IPS-20b (cell line): ENCODE results near the gene SERPINB11.

Source experiments
- H3K27ac ChIP-seq: one replicate; pipeline ENCODE4 v1.5.1; 2013; ENCODE audit warnings: low read length
- H3K27me3 ChIP-seq: 2 replicates; pipeline ENCODE4 v1.6.1; 2013; ENCODE audit warnings: mild to moderate bottlenecking, low read length, inconsistent platforms; ENCODE audit not compliant: insufficient read depth
- H3K36me3 ChIP-seq: 2 replicates; pipeline ENCODE4 v1.6.1; 2013; ENCODE audit warnings: low read depth, mild to moderate bottlenecking, inconsistent platforms, low read length, moderate library complexity; ENCODE audit not compliant: insufficient read depth
- H3K4me1 ChIP-seq: 2 replicates; pipeline ENCODE4 v1.6.1; 2013; ENCODE audit warnings: mild to moderate bottlenecking, control low read depth, inconsistent platforms, low read length, moderate library complexity; ENCODE audit not compliant: insufficient read depth
- H3K4me3 ChIP-seq: 2 replicates; pipeline ENCODE4 v1.5.1; 2013; ENCODE audit warnings: mild to moderate bottlenecking, low read length, inconsistent platforms
- H3K9ac ChIP-seq: 2 replicates; pipeline ENCODE4 v1.6.1; 2013; ENCODE audit warnings: low read depth, mild to moderate bottlenecking, inconsistent platforms, low read length, moderate library complexity
- H3K9me3 ChIP-seq: 2 replicates; pipeline ENCODE4 v1.6.1; 2013; ENCODE audit warnings: mild to moderate bottlenecking, low read depth, low read length, inconsistent platforms; ENCODE audit not compliant: insufficient read depth

SERPINB11 gene

DNA sequence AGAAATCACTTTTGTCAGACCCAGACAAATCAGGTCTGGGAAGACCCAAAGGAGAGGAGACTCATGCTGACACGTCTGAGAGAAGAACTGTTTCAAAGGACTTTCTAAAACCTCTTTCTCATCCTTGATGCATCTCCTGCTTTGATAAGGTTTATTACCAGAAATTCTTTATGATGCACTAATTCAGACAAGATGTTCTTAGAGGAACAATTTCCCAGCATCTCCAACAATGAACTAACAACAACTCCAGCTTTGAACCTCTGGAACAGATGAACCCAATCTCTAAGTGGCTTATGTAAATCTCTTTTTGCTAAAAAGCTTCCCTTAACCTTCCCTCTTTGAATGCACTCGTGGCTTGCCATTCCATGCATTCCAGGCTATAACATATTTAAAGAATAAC lies 15.9 kb upstream of the SERPINB11 start:
- Histone ChIP-seq H3K27me3 (no peaks in the 10 kb centered on the region), H3K27ac (no peak overlapping the region), H3K9me3 (peaks cover 2% of the 10 kb centered on the region; the same call in 1 of the 2 replicates), H3K4me1 (peaks cover 17% of the 10 kb centered on the region), H3K4me3 (no peak overlapping the region), H3K9ac (no peak overlapping the region), H3K36me3 (no peaks in the 10 kb centered on the region)

DNA sequence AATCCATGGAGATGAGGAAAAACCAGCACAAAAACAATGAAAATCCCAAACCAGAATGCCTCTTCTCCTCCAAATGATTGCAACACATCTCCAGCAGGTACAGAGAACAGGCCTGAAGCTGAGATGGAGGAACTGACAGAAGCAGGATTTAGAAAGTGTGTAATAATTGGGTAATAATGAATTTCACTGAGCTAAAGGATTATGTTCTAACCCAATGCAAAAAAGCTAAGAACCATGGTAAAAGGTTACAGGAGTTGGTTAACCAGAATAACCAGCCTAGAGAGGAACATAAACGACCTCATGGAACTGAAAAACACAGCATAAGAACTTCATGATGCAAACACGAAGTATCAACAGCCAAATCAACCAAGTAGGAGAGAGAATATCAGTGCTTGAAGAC lies 13.7 kb upstream of the SERPINB11 start:
- no peak overlapping the region for H3K4me3 ChIP-seq
- no peak overlapping the region for H3K9ac ChIP-seq
- peaks cover 7% of the 10 kb centered on the region for H3K4me1 ChIP-seq
- H3K36me3 ChIP-seq = no peaks in the 10 kb centered on the region
- H3K27ac ChIP-seq = no peak overlapping the region
- H3K9me3 ChIP-seq = peaks cover 2% of the 10 kb centered on the region; the same call in 1 of the 2 replicates
- H3K27me3 ChIP-seq = no peaks in the 10 kb centered on the region

DNA sequence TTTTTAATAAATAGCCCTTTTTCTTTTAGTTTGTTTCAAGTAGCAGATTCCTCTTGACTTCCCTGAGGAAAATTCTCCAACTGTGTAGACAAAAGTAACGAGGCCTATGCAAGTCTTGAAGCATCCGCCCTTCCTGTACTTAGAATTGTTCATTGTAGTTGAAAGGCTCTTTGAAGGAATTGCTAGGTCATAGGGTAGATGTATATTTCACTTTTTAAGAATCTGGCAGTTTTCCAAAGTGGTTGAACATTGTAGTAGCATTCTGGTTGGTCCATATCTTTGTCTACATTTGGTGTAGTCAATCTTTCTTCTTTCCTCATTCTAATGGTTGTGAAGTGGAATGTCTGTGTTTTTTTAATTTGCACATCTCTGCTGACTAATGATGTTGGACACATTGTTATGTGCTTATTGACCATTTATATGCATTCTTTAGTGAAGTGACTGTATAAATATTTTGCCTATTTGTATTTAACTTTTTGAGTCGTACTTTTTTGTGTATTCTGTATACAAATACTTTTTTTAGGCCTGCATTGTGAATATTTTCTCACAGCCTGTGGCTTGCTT lies 5.6 kb upstream of the SERPINB11 start:
- no peak overlapping the region for H3K9ac ChIP-seq
- no peaks in the 10 kb centered on the region for H3K27me3 ChIP-seq
- H3K27ac ChIP-seq = no peak overlapping the region
- H3K36me3 ChIP-seq = no peaks in the 10 kb centered on the region
- H3K4me1 ChIP-seq = no peaks in the 10 kb centered on the region
- no peak overlapping the region for H3K4me3 ChIP-seq
- H3K9me3 ChIP-seq = no peaks in the 10 kb centered on the region

- no peak overlapping the region for H3K27ac ChIP-seq
- H3K36me3 ChIP-seq = no peaks in the 10 kb centered on the region
- H3K4me3 ChIP-seq = no peak overlapping the region
- no peaks in the 10 kb centered on the region for H3K9me3 ChIP-seq
- H3K27me3 ChIP-seq = no peaks in the 10 kb centered on the region
- H3K4me1 ChIP-seq = no peaks in the 10 kb centered on the region
- no peak overlapping the region for H3K9ac ChIP-seq
These were observed 2.3 kb upstream of the SERPINB11 start for GRCh38 chr18:63700501-63700900.

DNA sequence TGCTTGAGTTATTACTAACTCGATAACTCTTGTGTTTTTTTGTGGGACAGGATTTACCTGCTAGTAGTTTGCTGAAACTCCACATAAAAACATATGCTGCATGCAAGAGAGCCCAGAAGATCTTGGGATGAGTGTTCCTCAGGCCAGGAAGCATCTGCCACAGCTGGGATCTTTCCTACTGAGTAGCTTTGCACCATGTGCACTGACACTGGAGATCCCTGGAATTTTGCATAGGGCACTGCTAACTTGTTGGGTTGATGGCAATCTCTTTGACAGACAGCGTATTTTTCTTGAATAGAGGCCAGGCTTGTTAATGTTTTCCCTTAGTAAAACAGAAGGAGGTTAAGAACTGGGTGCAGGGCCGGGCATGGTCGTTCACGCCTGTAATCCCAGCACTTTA lies 808 bp upstream of the SERPINB11 start:
- no peak overlapping the region for H3K27ac ChIP-seq
- no peak overlapping the region for H3K9ac ChIP-seq
- H3K9me3 ChIP-seq = no peaks in the 10 kb centered on the region
- no peaks in the 10 kb centered on the region for H3K4me1 ChIP-seq
- no peaks in the 10 kb centered on the region for H3K27me3 ChIP-seq
- H3K36me3 ChIP-seq = no peaks in the 10 kb centered on the region
- no peak overlapping the region for H3K4me3 ChIP-seq

- Histone ChIP-seq H3K27ac (no peak overlapping the region), H3K27me3 (no peaks in the 10 kb centered on the region), H3K36me3 (no peaks in the 10 kb centered on the region), H3K4me1 (no peaks in the 10 kb centered on the region), H3K9ac (no peak overlapping the region), H3K4me3 (no peak overlapping the region), H3K9me3 (no peaks in the 10 kb centered on the region; the same call in 1 of the 2 replicates)
These were observed 2.6 kb downstream of the SERPINB11 start for GRCh38 chr18:63705401-63705800.

DNA sequence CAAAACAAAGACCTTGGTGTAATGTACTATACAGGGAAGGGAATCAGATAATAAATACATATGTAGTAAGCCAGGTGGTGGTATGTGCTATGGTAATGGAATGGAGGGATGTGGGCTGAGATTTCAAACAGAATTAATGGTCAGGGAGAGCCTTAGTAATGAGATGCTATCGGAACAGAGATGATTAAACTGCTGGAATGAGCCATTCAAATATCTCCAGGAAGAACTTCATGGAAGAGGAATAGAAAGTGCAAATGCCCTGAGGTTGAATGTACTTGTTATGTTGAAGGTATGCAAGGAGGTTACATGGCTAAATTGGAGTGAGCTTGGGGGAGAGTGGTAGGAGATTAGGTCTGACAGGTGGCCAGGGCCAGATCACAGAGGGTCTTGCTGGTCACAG lies 5.1 kb downstream of the SERPINB11 start:
- Histone ChIP-seq H3K9ac (no peak overlapping the region), H3K27me3 (no peaks in the 10 kb centered on the region), H3K9me3 (peaks cover 2% of the 10 kb centered on the region), H3K4me1 (no peaks in the 10 kb centered on the region), H3K36me3 (no peaks in the 10 kb centered on the region), H3K27ac (no peak overlapping the region), H3K4me3 (no peak overlapping the region)

GRCh38 chr18:63708650-63709049 lies 5.9 kb downstream of the SERPINB11 start:
- Histone ChIP-seq H3K9me3 (peaks cover 10% of the 10 kb centered on the region), H3K9ac (no peak overlapping the region), H3K27me3 (no peaks in the 10 kb centered on the region), H3K27ac (no peak overlapping the region), H3K4me3 (no peak overlapping the region), H3K36me3 (no peaks in the 10 kb centered on the region), H3K4me1 (no peaks in the 10 kb centered on the region)

DNA sequence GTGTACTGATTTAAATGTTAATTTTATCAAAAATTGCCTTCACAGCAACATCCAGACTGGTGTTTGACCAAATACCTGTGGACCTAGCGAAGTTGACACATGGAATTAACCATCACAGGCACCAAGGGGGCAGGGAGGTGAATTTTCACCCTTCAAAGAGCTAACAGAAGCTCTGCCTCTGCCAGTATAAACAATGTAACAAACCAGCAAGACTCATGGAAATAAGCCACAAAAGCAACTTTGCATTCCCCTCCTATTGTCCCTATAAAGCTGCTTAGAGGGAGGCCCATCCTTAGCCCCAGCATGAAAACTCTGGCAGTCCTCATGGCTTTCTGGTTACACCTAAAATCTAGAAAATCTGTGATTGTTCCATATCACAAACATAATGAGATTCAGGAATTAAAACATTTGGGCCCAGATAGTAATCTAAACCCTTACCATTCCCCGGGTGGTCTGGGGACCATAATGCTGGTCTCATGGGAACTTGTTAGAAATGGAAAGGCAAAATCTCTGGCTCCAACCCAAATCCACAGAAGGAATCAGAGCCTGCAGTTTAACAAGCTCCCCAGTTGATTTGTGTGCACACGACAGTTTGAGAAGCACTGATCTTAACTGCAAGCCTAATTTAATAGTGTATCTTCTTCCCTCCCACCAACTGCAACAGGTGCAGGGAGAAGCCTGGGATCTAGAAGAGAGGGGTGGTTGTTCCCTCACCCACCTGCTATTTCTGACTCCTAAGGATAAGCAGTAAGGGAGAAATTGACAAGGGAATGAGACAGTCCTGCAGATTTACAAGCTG lies 23.1 kb downstream of the SERPINB11 start:
- Histone ChIP-seq H3K9ac (no peak overlapping the region), H3K27me3 (no peaks in the 10 kb centered on the region), H3K4me1 (no peaks in the 10 kb centered on the region; the same call in 1 of the 2 replicates), H3K4me3 (no peak overlapping the region), H3K36me3 (no peaks in the 10 kb centered on the region), H3K27ac (no peak overlapping the region), H3K9me3 (no peaks in the 10 kb centered on the region)

- Histone ChIP-seq H3K4me3 (no peak overlapping the region), H3K9me3 (no peaks in the 10 kb centered on the region), H3K4me1 (no peaks in the 10 kb centered on the region; the same call in 1 of the 2 replicates), H3K27me3 (no peaks in the 10 kb centered on the region), H3K36me3 (no peaks in the 10 kb centered on the region), H3K27ac (no peak overlapping the region), H3K9ac (no peak overlapping the region)
These were observed 28.0 kb downstream of the SERPINB11 start for GRCh38 chr18:63730773-63731172.

DNA sequence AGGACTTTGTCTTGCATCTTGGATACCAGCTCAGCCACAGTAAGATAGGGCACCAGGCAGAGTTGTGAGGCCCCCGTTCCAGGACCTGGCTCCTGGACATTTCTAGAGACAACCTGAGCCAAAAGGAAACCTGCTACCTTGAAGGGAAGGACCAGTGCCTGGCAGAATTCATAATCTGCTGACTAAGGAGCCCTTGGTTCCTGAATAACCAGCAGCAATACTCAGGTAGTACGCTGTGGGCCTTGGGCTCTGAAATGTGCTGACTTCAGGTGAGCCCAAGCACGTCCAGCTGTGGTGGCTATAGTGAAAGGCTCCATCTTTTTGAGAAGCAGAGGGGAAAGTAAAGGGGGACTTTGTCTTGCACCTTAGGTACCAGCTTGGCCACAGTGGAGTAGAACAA lies 28.5 kb downstream of the SERPINB11 start:
- Histone ChIP-seq H3K27ac (no peak overlapping the region), H3K27me3 (no peaks in the 10 kb centered on the region), H3K36me3 (no peaks in the 10 kb centered on the region), H3K4me3 (no peak overlapping the region), H3K9ac (no peak overlapping the region), H3K9me3 (no peaks in the 10 kb centered on the region), H3K4me1 (no peaks in the 10 kb centered on the region; the same call in 1 of the 2 replicates)

DNA sequence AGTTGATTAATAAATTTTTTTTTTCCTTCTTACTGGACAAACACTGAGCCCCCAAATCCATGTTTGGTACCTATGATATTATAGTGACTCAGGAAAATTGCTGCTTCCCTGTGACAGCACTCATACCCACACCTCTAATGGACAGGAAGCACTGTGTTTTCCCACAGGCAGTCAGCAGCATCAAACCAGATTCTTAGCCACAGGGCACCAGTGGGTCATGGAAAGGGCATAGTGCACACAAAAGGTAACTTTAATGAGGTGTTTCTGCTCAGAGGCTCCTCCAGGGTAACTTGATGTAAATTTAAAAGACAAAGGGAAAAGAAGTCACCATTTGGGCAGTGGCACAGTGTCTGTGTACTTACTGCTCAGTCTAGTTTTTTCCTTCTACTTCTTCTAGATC lies 34.1 kb downstream of the SERPINB11 start:
- Histone ChIP-seq H3K27me3 (no peaks in the 10 kb centered on the region), H3K4me1 (no peaks in the 10 kb centered on the region), H3K27ac (no peak overlapping the region), H3K9ac (no peak overlapping the region), H3K9me3 (no peaks in the 10 kb centered on the region), H3K4me3 (no peak overlapping the region), H3K36me3 (no peaks in the 10 kb centered on the region)
